Motor neuron (in vitro differentiated cells): ENCODE measurements around the gene ADRA1B. TPM values are rescaled to one million over a fixed set of nuclear protein-coding genes. Genes with fewer than 3 reads are reported as not detected.
A peak's percentile ranks its signal among the peaks of the same experiment; 100 is the strongest.

ENCODE experiments used
- ATAC-seq, 8 experiments: fragments of 200-7000 bp; cut with Tn5 transposase; replicated peaks in 6 of 8; 2 replicates each; pipeline ENCODE4 v1.8.0; 2021; ENCODE audit warnings: mild to moderate bottlenecking in 8 of 8, moderate library complexity in 8 of 8
- H3K27ac ChIP-seq, 2 donors: fragments of 250-450 bp; sonication (Bioruptor Pico); 2 replicates each; pipeline ENCODE4 v1.9.0; 2021; ENCODE audit warnings: antibody characterized with exemption in 2 of 2, mild to moderate bottlenecking in 2 of 2, moderate library complexity in 1 of 2
- H3K4me1 ChIP-seq, 2 donors: fragments of 250-450 bp; sonication (Bioruptor Pico); replicated peaks in 1 of 2; 2 replicates each; pipeline ENCODE4 v1.6.1; 2021; ENCODE audit warnings: antibody characterized with exemption in 2 of 2, mild to moderate bottlenecking in 2 of 2, moderate library complexity in 1 of 2
- H3K4me3 ChIP-seq, 5 donors: fragments of 250-450 bp; sonication (Bioruptor Pico); 2 replicates each; pipeline ENCODE4 v1.9.0; 2021; ENCODE audit warnings: antibody characterized with exemption in 5 of 5, mild to moderate bottlenecking in 5 of 5, moderate library complexity in 4 of 5
- WGBS, 10 experiments: fragments of 450-650 bp; shearing (Covaris generic); methylation state at CpG; one replicate each; pipeline ENCODE4 v1.0.0; 2022; 5-methylcytosine and 5-hydroxymethylcytosine counted together
- in situ Hi-C, 9 experiments: fragments of 400-800 bp; cut with MboI; loops; one replicate each; pipeline ENCODE4 v1.15.0; 2021; ENCODE audit warnings: low sequenced_read_pairs in 9 of 9, low pct_unique_long_range_greater_than_20kb in 2 of 9; ENCODE audit not compliant: unreplicated experiment in 9 of 9
- total RNA-seq, 8 experiments: library from RNA; unstranded; fragments of 300-600 nt; gene quantifications; 2 replicates each; pipeline versions ENCODE4 v1.2.3 to v1.2.4, GENCODE V29; 2022

Gene ADRA1B
- total RNA-seq, 8 experiments from 2014 or later = 0.25 to 4.8 (median 0.57) TPM; not detected in 1

DNA sequence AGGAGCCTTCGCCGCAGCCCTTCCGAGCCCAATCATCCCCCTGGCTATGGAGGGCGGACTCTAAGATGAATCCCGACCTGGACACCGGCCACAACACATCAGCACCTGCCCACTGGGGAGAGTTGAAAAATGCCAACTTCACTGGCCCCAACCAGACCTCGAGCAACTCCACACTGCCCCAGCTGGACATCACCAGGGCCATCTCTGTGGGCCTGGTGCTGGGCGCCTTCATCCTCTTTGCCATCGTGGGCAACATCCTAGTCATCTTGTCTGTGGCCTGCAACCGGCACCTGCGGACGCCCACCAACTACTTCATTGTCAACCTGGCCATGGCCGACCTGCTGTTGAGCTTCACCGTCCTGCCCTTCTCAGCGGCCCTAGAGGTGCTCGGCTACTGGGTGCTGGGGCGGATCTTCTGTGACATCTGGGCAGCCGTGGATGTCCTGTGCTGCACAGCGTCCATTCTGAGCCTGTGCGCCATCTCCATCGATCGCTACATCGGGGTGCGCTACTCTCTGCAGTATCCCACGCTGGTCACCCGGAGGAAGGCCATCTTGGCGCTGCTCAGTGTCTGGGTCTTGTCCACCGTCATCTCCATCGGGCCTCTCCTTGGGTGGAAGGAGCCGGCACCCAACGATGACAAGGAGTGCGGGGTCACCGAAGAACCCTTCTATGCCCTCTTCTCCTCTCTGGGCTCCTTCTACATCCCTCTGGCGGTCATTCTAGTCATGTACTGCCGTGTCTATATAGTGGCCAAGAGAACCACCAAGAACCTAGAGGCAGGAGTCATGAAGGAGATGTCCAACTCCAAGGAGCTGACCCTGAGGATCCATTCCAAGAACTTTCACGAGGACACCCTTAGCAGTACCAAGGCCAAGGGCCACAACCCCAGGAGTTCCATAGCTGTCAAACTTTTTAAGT lies 819 bp downstream of the ADRA1B start:
- H3K27ac ChIP-seq = no peak overlapping the region

DNA sequence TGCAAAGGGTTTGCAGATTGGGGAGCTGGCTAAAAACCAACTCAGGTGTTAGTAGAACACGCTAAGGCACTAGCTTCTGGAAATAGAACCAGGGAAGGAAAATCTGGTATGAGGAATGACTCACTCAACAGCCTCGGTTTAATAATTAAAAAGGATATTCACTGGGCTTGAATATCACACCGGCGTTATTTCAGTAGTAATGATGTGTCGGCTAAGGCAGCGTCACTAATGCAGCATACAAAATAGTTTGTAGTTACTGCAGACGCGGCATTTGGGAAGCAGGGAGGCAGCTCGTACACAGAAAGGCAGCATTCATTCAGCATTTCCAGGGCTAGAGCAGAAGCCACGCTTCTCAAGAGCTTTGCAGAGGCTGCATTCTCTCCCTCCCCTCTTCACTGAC lies 1.7 kb downstream of the ADRA1B start:
- H3K4me3 ChIP-seq = peak overlapping the region in 2 of 5 donors; percentile 8 to 14
- 0 to 84% (median 60%) methylated on average over 1 to 10 of the region's 10 CpGs; no CpG with 5 or more reads in 2 of the 10 experiments for WGBS, 10 experiments
- H3K27ac ChIP-seq = no peak overlapping the region
- in situ Hi-C loops = loop anchor here in 1 of 9 experiments (10.0 kb wide), 1 partner anchor 473 kb away; no protein-coding TSS in a partner anchor
- peaks cover 10 to 25% of the 10 kb centered on the region in 2 donors for H3K4me1 ChIP-seq
- ATAC-seq = no peak

More for the DNA sequence above, 819 bp downstream of the ADRA1B start:
- 85 to 100% (median 94%) methylated on average over 1 to 17 of the region's 36 CpGs; no CpG with 5 or more reads in 3 of the 10 experiments for WGBS, 10 experiments
- H3K4me3 ChIP-seq = peak overlapping the region; percentile 33 to 46 (median 44)
- H3K4me1 ChIP-seq = peaks cover 16 to 34% of the 10 kb centered on the region in 2 donors
- in situ Hi-C loops = loop anchor here in 1 of 9 experiments (10.0 kb wide), 1 partner anchor 472 kb away; no protein-coding TSS in a partner anchor
- peak in 3 of 8 experiments; percentile 4 to 9 (median 7) for ATAC-seq

- Histone ChIP-seq H3K27ac (no peak overlapping the region), H3K4me1 (peaks cover 6 to 15% of the 10 kb centered on the region in 2 donors), H3K4me3 (no peak overlapping the region)
- ATAC-seq = no peak
- in situ Hi-C loops = no loop called here
- WGBS, 10 experiments = 0 to 100% (median 61%) methylated on average over 1 to 3 of the region's 3 CpGs
Measured at GRCh38 chr5:159921721-159922120, 5.4 kb downstream of the ADRA1B start.

- Histone ChIP-seq H3K27ac (no peak overlapping the region), H3K4me3 (no peak overlapping the region), H3K4me1 (peaks cover 6 to 16% of the 10 kb centered on the region in 2 donors)
- WGBS, 10 experiments = 45 to 95% (median 73%) methylated on average over 2 to 7 of the region's 7 CpGs
- no peak for ATAC-seq
- in situ Hi-C loops = no loop called here
Measured at GRCh38 chr5:159923008-159923407, 6.7 kb downstream of the ADRA1B start.

DNA sequence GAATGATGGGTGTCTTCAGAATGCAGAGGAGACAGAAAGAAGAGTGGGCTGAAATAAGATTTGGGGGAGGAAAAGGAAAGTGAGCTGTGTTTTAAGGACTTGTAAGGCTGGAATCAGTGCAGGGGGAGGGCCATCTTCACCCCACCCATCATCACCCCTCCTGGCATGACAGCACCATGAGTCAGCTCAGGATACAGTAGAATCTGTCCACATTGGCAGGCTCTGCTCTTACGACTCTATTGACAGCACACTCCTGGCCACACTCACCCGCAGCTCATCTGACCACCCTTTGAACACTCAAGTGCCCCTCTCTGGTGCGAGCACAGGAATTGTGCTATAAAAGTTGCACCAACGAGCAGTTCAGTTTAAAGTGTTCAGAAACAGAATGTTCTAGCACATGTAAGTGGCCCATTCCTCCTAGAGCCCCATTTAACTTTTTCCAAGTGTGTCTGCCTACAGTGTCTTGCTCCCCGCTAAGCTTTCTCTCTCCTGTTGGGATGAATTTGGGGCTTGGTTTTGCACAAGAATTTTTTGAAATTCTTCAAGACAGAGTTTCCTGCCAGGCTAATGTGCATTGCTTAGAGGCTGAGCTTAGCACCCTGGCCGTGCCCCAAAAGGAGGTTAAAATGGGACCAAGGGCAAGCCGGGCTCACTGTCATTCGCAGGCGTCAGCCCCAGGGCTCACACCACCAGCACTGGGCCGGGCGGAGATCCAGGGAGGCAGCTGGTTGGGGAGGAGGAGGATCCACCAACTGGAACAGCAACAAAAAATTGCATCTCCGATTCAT lies 12.0 kb downstream of the ADRA1B start:
- peak in 5 of 8 experiments; percentile 55 to 96 (median 91) for ATAC-seq
- Histone ChIP-seq H3K4me1 (peaks cover 0 to 8% of the 10 kb centered on the region in 2 donors), H3K4me3 (no peak overlapping the region), H3K27ac (no peak overlapping the region)
- WGBS, 10 experiments = 2 to 90% (median 61%) methylated on average over 2 to 6 of the region's 12 CpGs; no CpG with 5 or more reads in 3 of the 10 experiments
- in situ Hi-C loops = no loop called here

- Histone ChIP-seq H3K4me3 (no peak overlapping the region), H3K4me1 (peaks cover 0 to 12% of the 10 kb centered on the region in 2 donors), H3K27ac (no peak overlapping the region)
- in situ Hi-C loops = no loop called here
- no peak for ATAC-seq
- WGBS, 10 experiments = 20 to 100% (median 82%) methylated on average over 1 of the region's 1 CpG
Measured at GRCh38 chr5:159929176-159929575, 12.9 kb downstream of the ADRA1B start.

- no peak for ATAC-seq
- Histone ChIP-seq H3K27ac (no peak overlapping the region), H3K4me3 (no peak overlapping the region), H3K4me1 (peaks cover 0 to 4% of the 10 kb centered on the region in 2 donors)
- 38 to 83% (median 70%) methylated on average over 1 to 7 of the region's 10 CpGs; no CpG with 5 or more reads in 2 of the 10 experiments for WGBS, 10 experiments
- in situ Hi-C loops = no loop called here
Measured at GRCh38 chr5:159933531-159934485, 17.5 kb downstream of the ADRA1B start.

GRCh38 chr5:159935946-159936345 lies 19.7 kb downstream of the ADRA1B start:
- no peak overlapping the region for H3K27ac ChIP-seq
- peaks cover 0 to 4% of the 10 kb centered on the region in 2 donors for H3K4me1 ChIP-seq
- WGBS, 10 experiments = 11 to 75% (median 31%) methylated on average over 1 of the region's 1 CpG; no CpG with 5 or more reads in 6 of the 10 experiments
- no peak overlapping the region for H3K4me3 ChIP-seq
- no peak for ATAC-seq
- in situ Hi-C loops = no loop called here

DNA sequence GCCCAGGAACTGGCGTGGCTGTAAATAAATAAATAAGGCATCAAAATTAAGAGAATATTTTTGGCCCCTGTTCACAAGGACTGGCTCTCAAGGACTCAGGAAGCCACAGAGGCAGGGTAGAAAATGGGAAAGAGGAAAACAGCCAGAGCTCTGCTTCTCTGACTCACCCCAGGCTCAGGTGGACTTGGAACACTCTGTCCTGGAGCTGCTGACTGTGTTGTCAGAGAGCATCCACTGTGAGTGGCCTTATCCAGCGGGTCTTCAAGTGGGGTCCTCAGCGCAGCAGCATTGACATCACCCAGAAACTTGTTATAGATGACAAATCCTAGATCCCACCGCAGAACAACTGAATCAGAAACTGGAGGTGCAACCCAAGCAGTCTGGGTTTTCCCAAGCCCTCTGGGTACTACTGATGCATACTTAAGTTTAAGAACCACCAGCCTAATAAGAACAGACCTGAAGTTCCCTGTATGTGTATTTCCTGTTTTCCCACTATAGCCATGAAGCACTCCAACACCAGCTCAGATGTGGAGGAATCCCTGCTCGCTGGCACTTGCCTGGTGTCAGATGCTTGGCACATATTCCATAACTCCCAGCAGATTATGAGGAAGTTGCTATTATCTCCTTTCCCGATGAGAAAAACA lies 20.5 kb downstream of the ADRA1B start:
- H3K4me3 ChIP-seq = no peak overlapping the region
- H3K27ac ChIP-seq = no peak overlapping the region
- in situ Hi-C loops = no loop called here
- H3K4me1 ChIP-seq = peaks cover 0 to 4% of the 10 kb centered on the region in 2 donors
- WGBS, 10 experiments = 57 to 100% (median 89%) methylated on average over 1 to 4 of the region's 6 CpGs; no CpG with 5 or more reads in 1 of the 10 experiments
- ATAC-seq = no peak

DNA sequence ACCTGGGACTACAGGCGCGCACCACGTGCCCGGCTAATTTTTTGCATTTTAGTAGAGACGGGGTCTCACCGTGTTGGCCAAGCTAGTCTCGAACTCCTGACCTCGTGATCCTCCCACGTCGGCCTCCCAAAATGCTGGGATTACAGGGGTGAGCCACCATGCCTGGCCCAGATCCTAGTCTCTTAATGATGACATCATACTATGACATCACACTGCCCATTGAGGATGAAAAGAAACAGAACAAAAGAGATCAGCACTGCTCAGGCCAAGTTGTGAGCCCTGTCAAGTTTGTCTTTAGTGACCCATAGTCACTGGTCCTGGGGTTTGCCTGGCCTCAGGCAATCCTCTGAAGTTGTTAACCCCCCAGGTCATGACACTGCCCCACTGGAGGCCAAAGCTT lies 21.3 kb downstream of the ADRA1B start:
- Histone ChIP-seq H3K4me1 (peaks cover 0 to 4% of the 10 kb centered on the region in 2 donors), H3K4me3 (no peak overlapping the region), H3K27ac (no peak overlapping the region)
- 81 to 100% (median 94%) methylated on average over 2 to 8 of the region's 10 CpGs; no CpG with 5 or more reads in 6 of the 10 experiments for WGBS, 10 experiments
- ATAC-seq = no peak
- in situ Hi-C loops = no loop called here

- WGBS, 10 experiments = 58 to 90% (median 67%) methylated on average over 2 to 5 of the region's 5 CpGs; no CpG with 5 or more reads in 1 of the 10 experiments
- ATAC-seq = no peak
- Histone ChIP-seq H3K4me3 (no peak overlapping the region), H3K4me1 (peaks cover 2 to 8% of the 10 kb centered on the region in 2 donors), H3K27ac (no peak overlapping the region)
- in situ Hi-C loops = no loop called here
Measured at GRCh38 chr5:159943326-159943725, 27.0 kb downstream of the ADRA1B start.
